ENCODE data around the gene THSD4. TPM values are rescaled to one million over a fixed set of nuclear protein-coding genes. Genes with fewer than 3 reads are reported as not detected.

The THSD4 gene
- total and polyA plus RNA-seq, 2 of the 8 experiments (the other 6 are each of a cell fraction or from before 2014, with no cell fraction given): 2.5 to 6.2 TPM

DNA sequence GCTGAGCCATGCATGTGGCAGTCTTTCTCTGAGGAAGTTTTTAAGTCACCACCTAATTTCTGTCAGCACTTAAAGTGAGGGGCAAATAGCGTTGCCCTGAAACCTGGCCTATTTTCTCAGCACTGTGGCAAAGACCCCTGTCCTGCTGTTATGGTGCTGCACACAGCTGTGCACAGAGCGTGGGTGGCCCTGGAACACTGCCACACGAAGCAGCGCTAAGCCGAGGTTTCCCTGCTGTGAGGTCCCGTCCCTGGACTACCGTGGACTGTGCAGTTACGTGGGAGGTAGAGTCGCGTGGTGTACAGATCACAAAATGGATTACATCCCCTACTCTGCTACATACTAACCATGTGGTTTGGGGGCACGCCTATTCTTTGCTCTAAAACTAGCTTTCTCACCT is 593.5 kb downstream of the THSD4 start (continued):
- TF ChIP-seq RNF2 (IDR thresholded peaks at IDR 0.05; ENCODE audit: borderline replicate concordance, low read depth, low read length, missing control alignments, poor library complexity, severe bottlenecking): no peak
- no peak for TF ChIP-seq POLR2A (IDR thresholded peaks at IDR 0.05; ENCODE audit: control extremely low read depth in 1 of 2, low read depth in 2 of 2, low read length in 2 of 2)
- TF ChIP-seq SP2 (IDR thresholded peaks at IDR 0.05; ENCODE audit: low read length): no peak

Data from H1 (cell line).